GM12878 (cell line): ENCODE measurements around the gene ADAMTS19. TPM values are rescaled to one million over a fixed set of nuclear protein-coding genes. Genes with fewer than 3 reads are reported as not detected.

Experiments used
- ATAC-seq: fragments of 200-7000 bp; cut with Tn5 transposase; 3 replicates; pipeline ENCODE4 v1.9.1; 2020; ENCODE audit warnings: mild to moderate bottlenecking, moderate library complexity
- BruUV-seq: library from RNA; stranded (reverse); fragments of 400-500 nt; replicated peaks from 2 replicates; lab custom pipeline; 2021; lab: Mats Ljungman, UMichigan
- CTCF ChIA-PET: fragments of 300-600 bp; sonication (Branson Sonifier 250); formaldehyde crosslinking; extraction: SDS; loops from one replicate; lab custom pipeline; 2021; ENCODE audit warnings: inconsistent platforms; lab: Yijun Ruan, JAX
- POLR2A ChIA-PET: fragments of 350-600 bp; formaldehyde crosslinking; extraction: SDS; loops from one replicate; lab custom pipeline; 2021; ENCODE audit warnings: inconsistent platforms; lab: Charles Lee
- RAD21 ChIA-PET: fragments of 300-600 bp; sonication (Branson Sonifier 250); formaldehyde crosslinking; loops from one replicate; lab custom pipeline; 2023; ENCODE audit warnings: antibody characterized with exemption; ENCODE audit not compliant: unreplicated experiment; lab: Charles Lee
- SMC1A ChIA-PET: fragments of 300-600 bp; sonication (Branson Sonifier 250); formaldehyde crosslinking; loops from one replicate; lab custom pipeline; 2023; ENCODE audit not compliant: unreplicated experiment, uncharacterized antibody; lab: Charles Lee
- DNase-seq: peaks from one replicate; pipeline ENCODE4 v3.0.0-alpha.2; 2011; ENCODE audit warnings: low read depth, low spot score
- FAIRE-seq: peaks from 3 replicates; lab custom pipeline; 2011; peaks lifted over from hg19 to GRCh38; lab: Jason Lieb, UNC
- H2AFZ ChIP-seq: 2 replicates; pipeline ENCODE4 v1.6.0; 2011; ENCODE audit warnings: low read depth, low read length, control low read depth; ENCODE audit not compliant: control insufficient read depth
- H3K27ac ChIP-seq: 2 replicates; pipeline ENCODE4 v1.5.1; 2011; ENCODE audit warnings: control low read depth; ENCODE audit not compliant: control insufficient read depth, insufficient read depth
- H3K27me3 ChIP-seq, 2 experiments: replicated peaks in 1 of 2; 2 replicates each; pipeline versions ENCODE4 v1.6.0 to v1.6.1; 2011; ENCODE audit warnings: low read length in 1 of 2; ENCODE audit not compliant: control insufficient read depth in 2 of 2, insufficient read depth in 2 of 2
- H3K36me3 ChIP-seq, 2 experiments: 2 replicates each; pipeline ENCODE4 v1.5.1; 2011; ENCODE audit warnings: low read length in 1 of 2; ENCODE audit not compliant: control insufficient read depth in 2 of 2, insufficient read depth in 2 of 2
- H3K4me1 ChIP-seq: 2 replicates; pipeline ENCODE4 v1.6.1; 2011; ENCODE audit warnings: mild to moderate bottlenecking, low read length, moderate library complexity, mixed read lengths; ENCODE audit not compliant: control insufficient read depth, insufficient read depth
- H3K4me2 ChIP-seq: 2 replicates; pipeline ENCODE4 v1.6.0; 2011; ENCODE audit warnings: control low read depth; ENCODE audit not compliant: control insufficient read depth, insufficient read depth
- H3K4me3 ChIP-seq: fragments of 200-600 bp; sonication (generic); 2 replicates; pipeline ENCODE4 v1.5.1; 2016
- H3K79me2 ChIP-seq: 2 replicates; pipeline ENCODE4 v1.6.0; 2011; ENCODE audit warnings: low read length; ENCODE audit not compliant: control insufficient read depth, insufficient read depth
- H3K9ac ChIP-seq: 2 replicates; pipeline ENCODE4 v1.8.0; 2011; ENCODE audit warnings: low read length, control low read depth, mixed read lengths; ENCODE audit not compliant: control insufficient read depth, insufficient read depth
- H3K9me3 ChIP-seq: replicated peaks from 3 replicates; pipeline ENCODE4 v1.5.1; 2011; ENCODE audit warnings: mild to moderate bottlenecking, low read length; ENCODE audit not compliant: control insufficient read depth, insufficient read depth
- H4K20me1 ChIP-seq: 2 replicates; pipeline ENCODE4 v1.6.0; 2011; ENCODE audit not compliant: control insufficient read depth, insufficient read depth
- CBX3 ChIP-seq: fragments of 200-600 bp; sonication (generic); IDR thresholded peaks from 2 replicates; pipeline ENCODE4 v1.6.1; 2016; ENCODE audit warnings: low read depth, borderline replicate concordance
- MTA2 ChIP-seq: fragments of 450-650 bp; IDR thresholded peaks from 2 replicates; pipeline ENCODE4 v1.6.1; 2016; ENCODE audit warnings: low read depth, mild to moderate bottlenecking, moderate library complexity
- POLR2AphosphoS5 ChIP-seq: IDR thresholded peaks from 2 replicates; pipeline ENCODE4 v1.6.1; 2011; ENCODE audit warnings: mild to moderate bottlenecking, low read length, inconsistent platforms
- RAD21 ChIP-seq: IDR thresholded peaks from 2 replicates; pipeline ENCODE4 v1.6.1; 2011; ENCODE audit warnings: mild to moderate bottlenecking, low read depth, low read length, moderate library complexity; ENCODE audit not compliant: insufficient read depth
- ZBTB33 ChIP-seq: fragments of 450-650 bp; IDR thresholded peaks from 2 replicates; pipeline ENCODE4 v1.6.1; 2017; ENCODE audit warnings: mild to moderate bottlenecking
- ZBTB40 ChIP-seq: fragments of 450-650 bp; IDR thresholded peaks from 2 replicates; pipeline ENCODE4 v1.6.1; 2016; ENCODE audit warnings: mild to moderate bottlenecking, moderate library complexity, borderline replicate concordance
- WGBS: methylation state at CpG from one replicate; pipeline ENCODE4 v1.1.6; 2016; ENCODE audit warnings: low lambda C conversion rate; ENCODE audit not compliant: insufficient replicate concordance, insufficient coverage; ENCODE audit errors: missing lambda C conversion rate; 5-methylcytosine and 5-hydroxymethylcytosine counted together
- in situ Hi-C: fragments of 300-500 bp; cut with MboI; formaldehyde crosslinking; loops from 9 replicates; pipeline ENCODE4 v1.14.3; 2018; ENCODE audit warnings: mixed read lengths
- intact Hi-C: fragments of 100-400 bp; cut with micrococcal nuclease; formaldehyde crosslinking; loops from one replicate; pipeline ENCODE4 v1.14.2; 2022; ENCODE audit not compliant: unreplicated experiment
- polyA plus RNA-seq, 11 experiments: library from polyadenylated mRNA; depleted of rRNA in 4 of 11; unstranded in 6 of 11; stranded (reverse) in 5 of 11; fragments of >200 nt; fragmentation: Nextera tagmentation in 4 of 11; fragmentation: Illumina TruSeq in 1 of 11; extraction: Ambion mirVana in 4 of 11; extraction: Trizol in 1 of 11; gene quantifications; 1 replicate in 1 of 11; 2 replicates in 10 of 11; pipeline versions ENCODE4 v1.2.1 to v1.2.3, GENCODE V29; 2011 to 2016; ENCODE audit warnings: inconsistent platforms in 2 of 11, missing spikeins in 2 of 11, low read depth in 1 of 11
- total RNA-seq, 4 experiments: library from RNA; depleted of rRNA in 3 of 4; stranded (reverse); fragments of >200 nt in 3 of 4; fragmentation: Illumina TruSeq in 1 of 4; extraction: Trizol in 1 of 4; gene quantifications; 2 replicates each; pipeline versions ENCODE4 v1.2.1 to v1.2.3, GENCODE V29; 2013 to 2021
- TF ChIP-seq, protein P1 (sequence below): fragments of 450-650 bp; IDR thresholded peaks from 2 replicates; pipeline ENCODE4 v1.6.1; 2017; ENCODE audit warnings: mild to moderate bottlenecking, low read depth, inconsistent platforms; ENCODE audit not compliant: poor library complexity, severe bottlenecking
- TF ChIP-seq, protein P2 (sequence below): IDR thresholded peaks from 2 replicates; pipeline ENCODE4 v1.6.1; 2012; ENCODE audit warnings: mild to moderate bottlenecking, low read depth, low read length

The ADAMTS19 gene
- total and polyA plus RNA-seq, 10 of the 15 experiments (the other 5 are each of a cell fraction or from before 2014, with no cell fraction given), result not detected

- TF ChIP-seq, protein P1, sequence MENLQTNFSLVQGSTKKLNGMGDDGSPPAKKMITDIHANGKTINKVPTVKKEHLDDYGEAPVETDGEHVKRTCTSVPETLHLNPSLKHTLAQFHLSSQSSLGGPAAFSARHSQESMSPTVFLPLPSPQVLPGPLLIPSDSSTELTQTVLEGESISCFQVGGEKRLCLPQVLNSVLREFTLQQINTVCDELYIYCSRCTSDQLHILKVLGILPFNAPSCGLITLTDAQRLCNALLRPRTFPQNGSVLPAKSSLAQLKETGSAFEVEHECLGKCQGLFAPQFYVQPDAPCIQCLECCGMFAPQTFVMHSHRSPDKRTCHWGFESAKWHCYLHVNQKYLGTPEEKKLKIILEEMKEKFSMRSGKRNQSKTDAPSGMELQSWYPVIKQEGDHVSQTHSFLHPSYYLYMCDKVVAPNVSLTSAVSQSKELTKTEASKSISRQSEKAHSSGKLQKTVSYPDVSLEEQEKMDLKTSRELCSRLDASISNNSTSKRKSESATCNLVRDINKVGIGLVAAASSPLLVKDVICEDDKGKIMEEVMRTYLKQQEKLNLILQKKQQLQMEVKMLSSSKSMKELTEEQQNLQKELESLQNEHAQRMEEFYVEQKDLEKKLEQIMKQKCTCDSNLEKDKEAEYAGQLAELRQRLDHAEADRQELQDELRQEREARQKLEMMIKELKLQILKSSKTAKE, result no peak
These were observed 300.7 kb downstream of the ADAMTS19 start (continued) for GRCh38 chr5:129760636-129761325.

GRCh38 chr5:129763651-129764050 lies 303.6 kb downstream of the ADAMTS19 start:
- intact Hi-C loops (no loop called here), in situ Hi-C loops (loop anchor here (25.0 kb wide), 1 partner anchor 1551 kb away; no protein-coding TSS in a partner anchor)
- POLR2A ChIA-PET, result no interaction called here
- SMC1A ChIA-PET, result interaction anchor here (0.6 to 1.3 kb wide), 2 partner anchors 8 to 693 kb away, joined by 3 to 4 read pairs; no protein-coding TSS in a partner anchor
- no peaks in the 10 kb centered on the region for H3K79me2 ChIP-seq
- BruUV-seq, result no TSS peak
- CTCF ChIA-PET, result interaction anchor here (2.5 to 2.9 kb wide), 2 partner anchors 8 to 99 kb away, joined by 9 to 10 read pairs; no protein-coding TSS in a partner anchor
- RAD21 ChIA-PET, result no interaction called here
- no peak for FAIRE-seq
- no peak overlapping the region for H3K4me2 ChIP-seq
- ATAC-seq, result no peak
- H4K20me1 ChIP-seq, result no peaks in the 10 kb centered on the region
- no peak overlapping the region for H2AFZ ChIP-seq
- H3K27ac ChIP-seq, result no peak overlapping the region
- no peaks in the 10 kb centered on the region for H3K4me1 ChIP-seq
- H3K4me3 ChIP-seq, result no peak overlapping the region
- 31% methylated on average over 1 of the region's 1 CpG for WGBS
- no peak for DNase-seq
- H3K36me3 ChIP-seq, result no peaks in the 10 kb centered on the region
- H3K27me3 ChIP-seq, result no peaks in the 10 kb centered on the region
- no peaks in the 10 kb centered on the region for H3K9me3 ChIP-seq
- no peak overlapping the region for H3K9ac ChIP-seq
- TF ChIP-seq POLR2AphosphoS5 (no peak), RAD21 (no peak), ZBTB40 (no peak), CBX3 (no peak), MTA2 (no peak), ZBTB33 (no peak)
- TF ChIP-seq, protein P2, sequence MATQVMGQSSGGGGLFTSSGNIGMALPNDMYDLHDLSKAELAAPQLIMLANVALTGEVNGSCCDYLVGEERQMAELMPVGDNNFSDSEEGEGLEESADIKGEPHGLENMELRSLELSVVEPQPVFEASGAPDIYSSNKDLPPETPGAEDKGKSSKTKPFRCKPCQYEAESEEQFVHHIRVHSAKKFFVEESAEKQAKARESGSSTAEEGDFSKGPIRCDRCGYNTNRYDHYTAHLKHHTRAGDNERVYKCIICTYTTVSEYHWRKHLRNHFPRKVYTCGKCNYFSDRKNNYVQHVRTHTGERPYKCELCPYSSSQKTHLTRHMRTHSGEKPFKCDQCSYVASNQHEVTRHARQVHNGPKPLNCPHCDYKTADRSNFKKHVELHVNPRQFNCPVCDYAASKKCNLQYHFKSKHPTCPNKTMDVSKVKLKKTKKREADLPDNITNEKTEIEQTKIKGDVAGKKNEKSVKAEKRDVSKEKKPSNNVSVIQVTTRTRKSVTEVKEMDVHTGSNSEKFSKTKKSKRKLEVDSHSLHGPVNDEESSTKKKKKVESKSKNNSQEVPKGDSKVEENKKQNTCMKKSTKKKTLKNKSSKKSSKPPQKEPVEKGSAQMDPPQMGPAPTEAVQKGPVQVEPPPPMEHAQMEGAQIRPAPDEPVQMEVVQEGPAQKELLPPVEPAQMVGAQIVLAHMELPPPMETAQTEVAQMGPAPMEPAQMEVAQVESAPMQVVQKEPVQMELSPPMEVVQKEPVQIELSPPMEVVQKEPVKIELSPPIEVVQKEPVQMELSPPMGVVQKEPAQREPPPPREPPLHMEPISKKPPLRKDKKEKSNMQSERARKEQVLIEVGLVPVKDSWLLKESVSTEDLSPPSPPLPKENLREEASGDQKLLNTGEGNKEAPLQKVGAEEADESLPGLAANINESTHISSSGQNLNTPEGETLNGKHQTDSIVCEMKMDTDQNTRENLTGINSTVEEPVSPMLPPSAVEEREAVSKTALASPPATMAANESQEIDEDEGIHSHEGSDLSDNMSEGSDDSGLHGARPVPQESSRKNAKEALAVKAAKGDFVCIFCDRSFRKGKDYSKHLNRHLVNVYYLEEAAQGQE, result no peak
